ENCODE data around the gene BMERB1.
"Not testable (repeated sequence)": the region's sequence is repeated elsewhere in the genome, so short reads cannot be mapped to it uniquely, and the experiment has no call there.

Gene BMERB1

DNA sequence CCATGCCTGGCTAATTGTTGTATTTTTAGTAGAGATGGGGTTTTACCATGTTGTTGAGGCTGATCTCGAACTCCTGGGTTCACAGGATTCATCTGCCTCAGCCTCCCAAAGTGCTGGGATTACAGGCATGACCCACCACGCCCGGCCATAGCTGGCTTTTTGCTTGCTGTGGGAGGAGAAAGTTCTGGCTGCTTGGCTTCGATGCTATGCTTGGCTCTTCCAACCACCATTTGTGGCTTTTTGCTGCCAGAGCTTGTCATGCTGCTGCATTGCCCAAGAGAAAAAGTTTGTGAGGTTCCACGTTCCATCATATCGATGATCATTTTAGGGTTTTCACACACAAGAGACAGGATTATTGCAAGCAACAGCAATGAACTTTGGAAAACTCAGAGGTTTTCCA is 16.2 kb downstream of the BMERB1 start:
- no peak overlapping the region for H3K4me3 ChIP-seq (ENCODE audit: low read depth, low read length)
- TF ChIP-seq, protein P1, sequence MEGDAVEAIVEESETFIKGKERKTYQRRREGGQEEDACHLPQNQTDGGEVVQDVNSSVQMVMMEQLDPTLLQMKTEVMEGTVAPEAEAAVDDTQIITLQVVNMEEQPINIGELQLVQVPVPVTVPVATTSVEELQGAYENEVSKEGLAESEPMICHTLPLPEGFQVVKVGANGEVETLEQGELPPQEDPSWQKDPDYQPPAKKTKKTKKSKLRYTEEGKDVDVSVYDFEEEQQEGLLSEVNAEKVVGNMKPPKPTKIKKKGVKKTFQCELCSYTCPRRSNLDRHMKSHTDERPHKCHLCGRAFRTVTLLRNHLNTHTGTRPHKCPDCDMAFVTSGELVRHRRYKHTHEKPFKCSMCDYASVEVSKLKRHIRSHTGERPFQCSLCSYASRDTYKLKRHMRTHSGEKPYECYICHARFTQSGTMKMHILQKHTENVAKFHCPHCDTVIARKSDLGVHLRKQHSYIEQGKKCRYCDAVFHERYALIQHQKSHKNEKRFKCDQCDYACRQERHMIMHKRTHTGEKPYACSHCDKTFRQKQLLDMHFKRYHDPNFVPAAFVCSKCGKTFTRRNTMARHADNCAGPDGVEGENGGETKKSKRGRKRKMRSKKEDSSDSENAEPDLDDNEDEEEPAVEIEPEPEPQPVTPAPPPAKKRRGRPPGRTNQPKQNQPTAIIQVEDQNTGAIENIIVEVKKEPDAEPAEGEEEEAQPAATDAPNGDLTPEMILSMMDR (conservative IDR thresholded peaks at IDR 0.05; ENCODE audit: low read depth, low read length): no peak
- DNase-seq (ENCODE audit: low read depth): no peak

DNA sequence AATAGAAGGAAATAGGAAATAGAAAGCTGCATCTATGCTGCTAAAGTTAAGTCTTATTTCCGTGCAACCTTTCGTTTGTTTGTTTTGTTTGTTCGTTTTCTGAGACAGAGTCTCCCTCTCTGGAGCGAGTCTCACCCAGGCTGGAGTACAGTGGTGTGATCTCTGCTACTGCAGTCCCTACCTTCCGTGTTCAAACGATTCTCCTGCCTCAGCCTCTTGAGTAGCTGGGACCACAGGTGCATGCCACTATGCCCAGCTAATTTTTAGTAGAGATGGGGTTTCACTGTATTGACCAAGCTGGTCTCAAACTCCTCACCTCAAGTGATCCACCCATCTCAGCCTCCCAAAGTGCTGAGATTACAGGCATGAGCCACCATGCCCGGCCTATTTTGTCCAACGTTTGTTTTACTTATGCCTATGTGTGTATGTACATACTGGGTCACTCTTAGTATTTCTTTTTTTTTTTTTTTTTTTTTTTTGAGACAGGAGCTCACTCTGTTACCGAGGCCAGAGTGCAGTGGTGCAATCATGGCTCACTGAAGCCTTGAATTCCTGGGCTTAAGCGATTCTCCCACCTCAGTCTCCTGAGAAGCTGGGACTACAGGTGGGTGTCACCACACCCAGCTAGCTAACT is 16.8 kb downstream of the BMERB1 start:
- DNase-seq (ENCODE audit: low read depth): no peak
- TF ChIP-seq, protein P1 (conservative IDR thresholded peaks at IDR 0.05; ENCODE audit: low read depth, low read length): no peak
- H3K4me3 ChIP-seq (ENCODE audit: low read depth, low read length): no peak overlapping the region

DNA sequence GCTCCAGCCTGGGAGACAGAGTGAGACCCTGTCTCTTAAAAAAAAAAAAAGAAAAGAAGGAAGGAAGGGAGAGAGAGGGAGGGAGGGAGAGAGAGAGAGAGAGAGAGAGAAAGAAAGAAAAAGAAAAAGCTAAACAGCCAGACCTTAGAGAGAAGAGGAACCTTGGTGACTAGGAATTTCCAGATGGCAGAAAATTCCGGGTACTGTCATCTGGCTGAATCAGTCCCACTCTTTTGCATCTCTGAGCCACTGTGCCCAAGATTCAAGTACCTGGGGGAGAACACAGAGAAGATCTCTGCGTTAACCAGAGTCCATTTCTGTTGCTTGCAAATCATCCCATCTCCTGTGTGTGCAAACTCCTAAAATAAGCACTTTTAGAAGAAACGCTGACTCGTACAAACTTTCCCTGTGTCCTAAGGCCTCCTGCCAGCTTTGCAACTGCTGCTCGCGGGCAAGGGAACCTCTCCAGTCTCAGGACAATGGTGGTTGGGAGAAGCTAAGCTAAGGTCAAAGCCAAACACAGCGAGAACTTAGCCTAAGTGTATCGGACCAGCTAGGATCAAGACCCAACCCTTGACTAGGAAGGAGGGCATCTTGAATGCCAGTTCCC is 18.0 kb downstream of the BMERB1 start:
- TF ChIP-seq, protein P1 (conservative IDR thresholded peaks at IDR 0.05; ENCODE audit: low read depth, low read length): no peak
- no peak overlapping the region for H3K4me3 ChIP-seq (ENCODE audit: low read depth, low read length)
- no peak for DNase-seq (ENCODE audit: low read depth)

DNA sequence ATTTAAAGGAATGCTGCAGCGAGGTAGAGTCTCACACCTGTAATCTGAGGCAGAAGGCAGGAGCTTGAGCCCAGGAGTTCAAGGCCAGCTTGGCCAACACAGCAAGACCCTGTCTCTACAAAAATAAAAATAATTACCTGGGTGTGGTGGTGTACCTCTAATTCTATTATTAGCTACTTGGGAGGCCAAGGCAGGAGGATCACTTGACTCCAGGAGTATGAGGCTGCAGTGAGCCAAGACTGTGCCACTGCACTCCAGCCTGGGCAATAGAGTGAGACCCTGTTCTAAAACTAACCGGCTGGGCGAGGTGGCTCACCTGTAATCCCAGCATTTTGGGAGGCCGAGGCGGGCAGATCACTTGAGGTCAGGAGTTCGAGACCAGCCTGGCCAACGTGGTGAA is 18.9 kb downstream of the BMERB1 start:
- not testable (repeated sequence) for DNase-seq (ENCODE audit: low read depth); H3K4me3 ChIP-seq (ENCODE audit: low read depth, low read length)

DNA sequence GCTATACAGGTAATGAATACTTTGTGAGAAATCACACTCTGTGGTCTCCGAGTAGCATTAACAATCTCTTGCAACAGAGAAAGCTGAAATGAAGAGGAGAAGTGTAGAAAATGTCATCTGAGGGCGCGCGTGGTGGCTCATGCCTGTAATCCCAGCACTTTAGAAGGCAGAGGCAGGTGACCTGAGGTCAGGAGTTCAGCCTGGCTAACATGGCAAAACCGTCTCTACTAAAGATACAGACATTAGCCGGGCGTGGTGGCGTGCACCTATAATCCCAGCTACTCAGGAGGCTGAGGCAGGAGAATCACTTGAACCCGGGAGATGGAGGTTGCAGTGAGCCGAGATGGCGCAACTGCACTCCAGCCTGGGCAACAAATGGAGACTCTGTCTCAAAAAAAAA is 20.5 kb downstream of the BMERB1 start:
- DNase-seq (ENCODE audit: low read depth); H3K4me3 ChIP-seq (ENCODE audit: low read depth, low read length): not testable (repeated sequence)

DNA sequence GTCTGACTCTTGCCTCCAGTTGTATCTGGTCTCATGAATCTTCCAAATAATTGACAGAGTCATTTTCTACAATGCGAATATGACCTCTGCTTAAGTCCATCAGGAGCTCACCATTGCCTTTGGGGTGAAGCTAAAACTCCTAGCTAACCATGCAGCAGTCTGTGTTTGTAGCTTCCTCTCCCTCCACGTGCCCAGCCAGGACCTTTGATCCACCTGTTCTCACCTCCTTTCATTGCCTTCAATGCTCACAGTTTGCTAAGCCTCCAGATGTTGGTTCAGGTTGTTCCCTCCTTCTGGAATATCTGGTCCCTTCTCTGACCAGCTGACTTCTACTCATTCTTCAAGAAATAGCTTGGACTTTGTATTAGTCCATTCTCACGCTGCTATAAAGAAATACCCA is 23.0 kb downstream of the BMERB1 start:
- no peak overlapping the region for H3K4me3 ChIP-seq (ENCODE audit: low read depth, low read length)
- no peak for DNase-seq (ENCODE audit: low read depth)
- TF ChIP-seq, protein P1 (conservative IDR thresholded peaks at IDR 0.05; ENCODE audit: low read depth, low read length): no peak

DNA sequence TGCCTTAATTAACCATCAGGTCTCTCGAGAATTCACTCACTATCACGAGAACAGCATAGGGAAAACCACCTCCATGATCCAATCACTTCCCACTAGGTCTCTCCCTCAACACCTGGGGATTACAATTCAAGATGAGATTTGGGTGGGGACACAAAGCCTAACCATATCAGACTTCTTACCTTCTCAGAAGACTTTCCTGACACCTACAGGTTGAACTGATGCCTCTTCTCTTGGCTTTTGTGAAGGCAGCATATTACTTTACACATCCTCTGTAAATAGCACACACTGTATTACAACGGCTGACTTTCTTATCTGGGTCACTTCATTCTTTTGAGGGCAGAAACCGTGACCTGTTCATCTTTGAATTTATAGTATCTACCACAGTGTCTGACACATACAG is 23.6 kb downstream of the BMERB1 start:
- TF ChIP-seq, protein P1 (conservative IDR thresholded peaks at IDR 0.05; ENCODE audit: low read depth, low read length): no peak
- no peak for DNase-seq (ENCODE audit: low read depth)

DNA sequence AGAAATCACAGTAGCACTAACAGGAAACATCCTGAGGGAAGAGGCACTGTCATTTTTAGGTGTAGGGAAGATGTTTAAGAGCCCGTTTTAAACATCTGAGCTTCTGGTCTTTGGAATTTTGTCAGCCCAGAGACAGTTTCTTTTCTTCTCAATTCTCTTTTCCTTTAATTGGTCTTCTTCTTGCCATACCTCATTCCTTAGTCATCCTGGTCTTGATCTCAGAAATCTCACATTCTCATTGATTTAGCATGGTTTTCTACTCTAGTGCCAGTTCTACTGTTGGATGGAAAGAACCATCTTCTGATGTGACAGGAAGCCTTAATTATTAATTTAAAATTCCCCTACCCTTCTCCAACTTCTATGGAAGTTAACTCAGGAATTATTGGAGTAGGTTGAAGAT is 25.4 kb downstream of the BMERB1 start:
- TF ChIP-seq, protein P1 (conservative IDR thresholded peaks at IDR 0.05; ENCODE audit: low read depth, low read length): no peak

More for the DNA sequence above, 23.6 kb downstream of the BMERB1 start:
- H3K4me3 ChIP-seq (ENCODE audit: low read depth, low read length): no peak overlapping the region

More for the DNA sequence above, 25.4 kb downstream of the BMERB1 start:
- no peak overlapping the region for H3K4me3 ChIP-seq (ENCODE audit: low read depth, low read length)
- DNase-seq (ENCODE audit: low read depth): no peak
